ENCODE data around the gene CA7.

Gene CA7

DNA sequence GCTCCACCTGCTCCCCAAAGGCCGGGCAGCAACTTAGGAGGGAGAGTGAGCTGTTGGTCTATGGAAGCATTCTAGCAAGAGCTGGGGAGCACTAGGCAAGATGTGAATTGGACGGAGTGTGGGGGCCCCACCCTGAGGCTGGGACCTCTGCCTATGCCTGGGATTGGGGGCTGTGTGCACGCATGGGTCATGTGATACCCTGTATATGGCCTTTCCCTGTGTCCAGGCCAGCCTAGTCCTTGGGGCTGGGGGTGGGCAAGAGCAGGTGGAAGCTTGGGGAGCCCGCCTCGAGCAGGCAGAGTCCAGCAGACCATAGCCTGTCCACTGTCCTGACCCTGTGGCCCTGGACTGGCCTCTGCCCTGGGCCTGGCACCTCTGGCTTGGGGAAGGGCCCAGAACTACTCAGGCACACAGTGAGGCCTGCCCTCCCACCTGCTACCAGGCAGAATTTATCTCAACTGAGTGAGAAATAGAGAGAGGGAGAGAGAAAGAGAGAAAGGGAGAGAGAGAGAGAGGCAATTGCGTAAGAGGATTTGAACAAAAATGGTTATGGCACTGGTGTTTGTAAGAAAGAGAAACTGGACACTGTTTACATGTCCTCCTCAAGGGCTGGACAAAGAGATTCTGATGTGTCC, 55.2 kb downstream of the CA7 start:
- TF ChIP-seq, protein P1, sequence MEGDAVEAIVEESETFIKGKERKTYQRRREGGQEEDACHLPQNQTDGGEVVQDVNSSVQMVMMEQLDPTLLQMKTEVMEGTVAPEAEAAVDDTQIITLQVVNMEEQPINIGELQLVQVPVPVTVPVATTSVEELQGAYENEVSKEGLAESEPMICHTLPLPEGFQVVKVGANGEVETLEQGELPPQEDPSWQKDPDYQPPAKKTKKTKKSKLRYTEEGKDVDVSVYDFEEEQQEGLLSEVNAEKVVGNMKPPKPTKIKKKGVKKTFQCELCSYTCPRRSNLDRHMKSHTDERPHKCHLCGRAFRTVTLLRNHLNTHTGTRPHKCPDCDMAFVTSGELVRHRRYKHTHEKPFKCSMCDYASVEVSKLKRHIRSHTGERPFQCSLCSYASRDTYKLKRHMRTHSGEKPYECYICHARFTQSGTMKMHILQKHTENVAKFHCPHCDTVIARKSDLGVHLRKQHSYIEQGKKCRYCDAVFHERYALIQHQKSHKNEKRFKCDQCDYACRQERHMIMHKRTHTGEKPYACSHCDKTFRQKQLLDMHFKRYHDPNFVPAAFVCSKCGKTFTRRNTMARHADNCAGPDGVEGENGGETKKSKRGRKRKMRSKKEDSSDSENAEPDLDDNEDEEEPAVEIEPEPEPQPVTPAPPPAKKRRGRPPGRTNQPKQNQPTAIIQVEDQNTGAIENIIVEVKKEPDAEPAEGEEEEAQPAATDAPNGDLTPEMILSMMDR (IDR thresholded peaks at IDR 0.05; ENCODE audit: low read length, missing control alignments), result no peak
- H3K4me3 ChIP-seq (replicated peaks; ENCODE audit: low read depth, low read length), result no peak overlapping the region
- DNase-seq (ENCODE audit: low read depth), result peak; percentile 64

DNA sequence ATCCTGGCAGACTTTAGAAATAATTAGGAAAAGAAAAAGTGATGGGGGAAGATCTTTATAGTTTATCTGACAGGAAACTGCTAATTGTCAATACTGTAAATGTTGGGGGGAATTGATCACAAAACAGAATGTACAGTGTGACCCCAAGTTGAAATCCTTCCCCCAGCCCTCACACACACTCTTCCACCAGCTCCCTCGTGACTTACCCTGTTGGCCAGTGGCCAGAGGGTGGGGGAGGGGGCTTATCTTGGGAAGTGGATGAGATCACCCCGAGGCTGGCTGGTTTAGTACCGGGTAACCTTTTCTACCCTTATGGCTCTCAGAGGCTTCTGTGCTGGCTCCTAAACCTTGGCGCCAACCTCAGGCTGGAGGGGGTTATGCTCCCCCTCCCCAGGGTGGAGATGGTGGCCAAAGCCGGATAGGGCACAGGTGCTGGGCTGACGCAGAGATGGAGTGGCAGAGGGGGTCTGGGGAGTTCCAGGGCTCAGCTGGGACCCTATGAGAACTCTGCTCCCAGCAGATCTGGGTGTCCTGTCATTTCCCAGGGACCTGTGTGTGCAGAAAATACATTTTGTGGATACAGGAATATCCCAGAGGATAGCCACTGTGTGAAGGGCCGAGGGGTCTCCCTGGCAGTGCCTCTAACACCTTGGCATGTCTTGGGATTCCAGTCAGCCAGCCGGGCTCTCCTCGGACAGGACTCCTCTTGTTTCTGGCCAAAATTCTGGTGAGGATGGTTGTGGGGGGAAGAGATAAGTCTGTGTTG, 55.9 kb downstream of the CA7 start:
- TF ChIP-seq, protein P1 (IDR thresholded peaks at IDR 0.05; ENCODE audit: low read length, missing control alignments), result no peak
- no peak overlapping the region for H3K4me3 ChIP-seq (replicated peaks; ENCODE audit: low read depth, low read length)
- DNase-seq (ENCODE audit: low read depth), result peak; percentile 78

DNA sequence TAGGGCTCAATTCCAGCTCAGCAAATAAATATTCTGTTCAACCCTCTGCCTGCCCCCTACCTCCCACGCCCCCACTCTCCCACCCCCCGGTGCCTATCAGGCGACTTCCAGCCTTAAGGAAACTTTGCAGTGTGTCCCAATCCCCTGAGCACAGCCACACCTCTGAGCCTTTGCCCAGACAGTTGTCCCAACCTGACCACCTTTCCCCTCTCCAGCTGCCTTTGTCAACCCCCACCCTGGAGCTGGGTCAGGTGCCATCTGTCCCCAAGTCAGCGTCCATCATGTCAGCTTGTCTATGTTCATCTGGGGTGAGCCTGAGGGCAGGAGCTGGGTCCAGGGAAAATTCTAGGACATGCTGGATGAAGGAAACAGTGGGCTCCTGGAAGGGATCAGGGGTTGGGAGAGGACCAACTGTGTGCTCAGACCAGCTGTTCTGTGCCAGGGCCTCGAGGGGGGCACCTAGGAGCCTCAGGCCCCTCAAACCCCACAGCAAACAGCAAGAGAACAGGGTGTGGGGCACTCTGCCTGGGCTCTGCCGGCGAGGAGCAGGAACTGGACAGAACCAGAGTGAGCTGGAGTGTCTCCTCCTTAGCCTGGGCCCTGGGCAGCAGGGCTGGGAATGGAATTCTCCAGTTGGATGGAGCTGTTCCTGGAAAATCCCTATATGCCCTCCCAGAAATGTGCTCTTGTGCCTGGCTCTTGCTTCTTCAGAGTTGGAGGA, 56.7 kb downstream of the CA7 start:
- H3K4me3 ChIP-seq (replicated peaks; ENCODE audit: low read depth, low read length), result no peak overlapping the region
- no peak for DNase-seq (ENCODE audit: low read depth)
- TF ChIP-seq, protein P1 (IDR thresholded peaks at IDR 0.05; ENCODE audit: low read length, missing control alignments), result no peak

DNA sequence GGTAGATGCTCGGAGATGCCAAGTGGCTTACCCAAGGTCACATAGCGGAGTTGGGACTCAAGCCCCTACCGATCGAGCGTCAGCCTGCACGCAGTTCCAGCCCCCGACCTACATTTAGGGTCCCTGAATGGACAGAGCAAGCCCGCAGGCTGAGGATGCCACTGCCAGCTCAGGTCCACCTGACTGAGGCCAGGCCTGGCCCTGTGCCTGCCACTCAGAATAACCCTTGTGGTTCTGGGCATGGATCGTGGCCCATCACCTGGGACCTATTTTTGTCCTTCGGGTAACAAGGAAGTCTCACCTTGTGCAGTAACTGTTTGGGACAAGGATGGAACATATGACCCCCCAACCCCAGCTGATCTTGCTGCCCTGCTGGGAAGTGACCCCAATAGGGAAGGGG, 57.4 kb downstream of the CA7 start:
- no peak for DNase-seq (ENCODE audit: low read depth)
- no peak overlapping the region for H3K4me3 ChIP-seq (replicated peaks; ENCODE audit: low read depth, low read length)
- TF ChIP-seq, protein P1 (IDR thresholded peaks at IDR 0.05; ENCODE audit: low read length, missing control alignments), result no peak

DNA sequence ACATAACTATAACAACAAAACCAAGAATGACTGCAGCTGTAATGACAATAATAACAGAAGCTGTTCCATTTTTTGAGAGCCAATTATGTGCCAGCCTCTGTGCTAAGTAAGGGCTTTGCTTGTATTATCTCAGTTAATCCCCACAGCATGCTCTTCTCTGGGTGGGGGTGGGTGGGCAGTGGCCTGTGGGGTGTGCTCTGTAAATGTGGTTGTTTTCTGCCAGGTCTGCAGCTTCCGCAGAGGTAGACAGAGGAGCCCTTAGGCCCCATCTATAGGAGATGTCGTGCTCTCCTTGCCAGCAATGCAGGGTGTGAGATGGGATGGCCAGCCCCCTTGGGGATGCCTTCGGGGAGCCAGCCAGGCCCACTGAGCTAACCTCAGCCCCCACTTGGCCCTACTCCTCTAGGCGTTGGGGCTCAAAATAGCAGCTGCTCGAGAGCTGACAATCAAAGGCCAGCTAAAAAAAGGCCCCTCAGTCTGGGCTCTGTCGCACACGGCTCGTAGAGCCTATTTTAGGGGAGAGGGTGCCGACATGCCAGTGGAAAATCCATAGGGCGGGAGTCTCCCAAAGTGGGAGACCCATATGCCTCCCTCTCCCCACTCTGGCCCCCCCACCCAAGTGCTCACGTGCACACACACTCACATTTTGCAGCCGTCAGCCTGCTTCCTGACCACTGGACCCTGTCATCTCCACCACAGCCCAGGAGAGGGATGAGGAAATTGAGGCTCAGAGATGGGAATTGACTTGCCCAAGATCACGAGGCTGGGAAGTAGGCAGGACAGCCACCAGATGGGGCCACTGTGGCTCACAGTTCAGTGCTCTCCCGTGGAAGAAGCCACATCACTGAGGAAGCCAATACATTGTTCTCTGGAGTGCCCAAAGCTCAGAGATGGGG, 58.7 kb downstream of the CA7 start:
- no peak overlapping the region for H3K4me3 ChIP-seq (replicated peaks; ENCODE audit: low read depth, low read length)
- TF ChIP-seq, protein P1 (IDR thresholded peaks at IDR 0.05; ENCODE audit: low read length, missing control alignments), result no peak
- DNase-seq (ENCODE audit: low read depth), result no peak

Data from fibroblast of pulmonary artery (primary cell).